OCI-LY3 (cell line): ENCODE data around the gene PTPRT.

ENCODE experiments used
- EZH2phosphoT487 ChIP-seq: fragments of 200-600 bp; shearing (Covaris generic); IDR thresholded peaks from 2 replicates; pipeline ENCODE4 v1.6.1; 2018; ENCODE audit warnings: antibody characterized with exemption, mixed run types, low read depth
- TF ChIP-seq, protein P1 (sequence below): fragments of 200-600, 300-600 bp; sonication (generic); IDR thresholded peaks from 2 replicates; pipeline ENCODE4 v1.5.1; 2014; ENCODE audit warnings: antibody characterized with exemption, low read length, low read depth

GRCh38 chr20:43140726-43141125, 49.0 kb downstream of the PTPRT start:
- TF ChIP-seq, protein P1, sequence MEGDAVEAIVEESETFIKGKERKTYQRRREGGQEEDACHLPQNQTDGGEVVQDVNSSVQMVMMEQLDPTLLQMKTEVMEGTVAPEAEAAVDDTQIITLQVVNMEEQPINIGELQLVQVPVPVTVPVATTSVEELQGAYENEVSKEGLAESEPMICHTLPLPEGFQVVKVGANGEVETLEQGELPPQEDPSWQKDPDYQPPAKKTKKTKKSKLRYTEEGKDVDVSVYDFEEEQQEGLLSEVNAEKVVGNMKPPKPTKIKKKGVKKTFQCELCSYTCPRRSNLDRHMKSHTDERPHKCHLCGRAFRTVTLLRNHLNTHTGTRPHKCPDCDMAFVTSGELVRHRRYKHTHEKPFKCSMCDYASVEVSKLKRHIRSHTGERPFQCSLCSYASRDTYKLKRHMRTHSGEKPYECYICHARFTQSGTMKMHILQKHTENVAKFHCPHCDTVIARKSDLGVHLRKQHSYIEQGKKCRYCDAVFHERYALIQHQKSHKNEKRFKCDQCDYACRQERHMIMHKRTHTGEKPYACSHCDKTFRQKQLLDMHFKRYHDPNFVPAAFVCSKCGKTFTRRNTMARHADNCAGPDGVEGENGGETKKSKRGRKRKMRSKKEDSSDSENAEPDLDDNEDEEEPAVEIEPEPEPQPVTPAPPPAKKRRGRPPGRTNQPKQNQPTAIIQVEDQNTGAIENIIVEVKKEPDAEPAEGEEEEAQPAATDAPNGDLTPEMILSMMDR = no peak
- no peak for TF ChIP-seq EZH2phosphoT487
